NCI-H2081 treated with DMSO at 0.1 percent for 48 hours (cell line): Measurements from ENCODE around the gene EGF.
"Not testable (repeated sequence)": the region's sequence is repeated elsewhere in the genome, so short reads cannot be mapped to it uniquely, and the experiment has no call there.

Experiments
- DNase-seq: peaks from one replicate; lab custom pipeline; 2025; lab: John Stamatoyannopoulos, UW

The EGF gene

GRCh38 chr4:110034026-110034393 is 121.3 kb downstream of the EGF start:
- DNase-seq: no peak

- not testable (repeated sequence) for DNase-seq
Observed at GRCh38 chr4:110039164-110039563, 126.5 kb downstream of the EGF start.

GRCh38 chr4:110041735-110042134 is 129.1 kb downstream of the EGF start:
- DNase-seq: no peak

- DNase-seq: no peak
Observed at GRCh38 chr4:110042545-110043517, 130.1 kb downstream of the EGF start.

GRCh38 chr4:110046588-110047049 is 133.9 kb downstream of the EGF start:
- DNase-seq: no peak

- DNase-seq: peak; percentile 1
Observed at GRCh38 chr4:110049951-110050925, 137.6 kb downstream of the EGF start.

GRCh38 chr4:110055158-110055768 is 142.6 kb downstream of the EGF start:
- DNase-seq: no peak

- no peak for DNase-seq
Observed at GRCh38 chr4:110058677-110059076, 146.0 kb downstream of the EGF start.

GRCh38 chr4:110059556-110060191 is 147.0 kb downstream of the EGF start:
- DNase-seq: no peak

GRCh38 chr4:110061076-110061475 is 148.4 kb downstream of the EGF start:
- no peak for DNase-seq
